ENCODE results near the gene DLD. TPM values are rescaled to one million over a fixed set of nuclear protein-coding genes. Genes with fewer than 3 reads are reported as not detected.

Gene DLD
- total and polyA plus RNA-seq, 3 experiments from 2014 or later, result 53.4 to 121 (median 121) TPM

GRCh38 chr7:107933386-107934013, 42.5 kb downstream of the DLD start:
- Histone ChIP-seq H3K27me3 (ENCODE audit: insufficient read depth, low read length, poor library complexity, severe bottlenecking) (no peaks in the 10 kb centered on the region), H3K36me3 (ENCODE audit: insufficient read depth, low read length) (no peaks in the 10 kb centered on the region), H3K27ac (ENCODE audit: low read depth, low read length) (no peak overlapping the region), H3K4me1 (ENCODE audit: insufficient read depth, low read length) (no peaks in the 10 kb centered on the region), H3K4me3 (ENCODE audit: low read length) (no peak overlapping the region), H3K9me3 (ENCODE audit: low read length) (no peaks in the 10 kb centered on the region)
- ChIA-PET POLR2A (no interaction called here), CTCF (interaction anchor here (1.1 kb wide), 1 partner anchor 8 kb away, joined by 3 read pairs; no protein-coding TSS in a partner anchor)
- Mint-ChIP-seq H3K36me3 (peaks cover 0 to 21% (median 9%) of the 10 kb centered on the region in 3 donors), H3K27ac (peak overlapping the region in 5 of 8 donors; percentile 3 to 47 (median 31)), H3K4me1 (no peaks in the 10 kb centered on the region), H3K27me3 (no peaks in the 10 kb centered on the region), H3K4me3 (no peak overlapping the region), H3K9me3 (no peaks in the 10 kb centered on the region)
- DNase-seq, result no peak

GRCh38 chr7:107934991-107935770, 44.2 kb downstream of the DLD start:
- no peak overlapping the region for H3K4me3 ChIP-seq (ENCODE audit: low read length)
- H3K4me3 Mint-ChIP-seq, result no peak overlapping the region
- H3K27ac Mint-ChIP-seq, result peak overlapping the region in 1 of 8 donors; percentile 80
- no peaks in the 10 kb centered on the region for H3K4me1 Mint-ChIP-seq
- no peaks in the 10 kb centered on the region for H3K4me1 ChIP-seq (ENCODE audit: insufficient read depth, low read length)
- H3K27me3 Mint-ChIP-seq, result no peaks in the 10 kb centered on the region
- no peaks in the 10 kb centered on the region for H3K9me3 ChIP-seq (ENCODE audit: low read length)
- H3K27me3 ChIP-seq (ENCODE audit: insufficient read depth, low read length, poor library complexity, severe bottlenecking), result no peaks in the 10 kb centered on the region
- no peaks in the 10 kb centered on the region for H3K36me3 ChIP-seq (ENCODE audit: insufficient read depth, low read length)
- ChIA-PET POLR2A (no interaction called here), CTCF (no interaction called here)
- peaks cover 0 to 21% (median 4%) of the 10 kb centered on the region in 3 donors for H3K36me3 Mint-ChIP-seq
- DNase-seq, result no peak
- H3K9me3 Mint-ChIP-seq, result no peaks in the 10 kb centered on the region
- no peak overlapping the region for H3K27ac ChIP-seq (ENCODE audit: low read depth, low read length)

- Histone ChIP-seq H3K4me3 (ENCODE audit: low read length) (no peak overlapping the region), H3K36me3 (ENCODE audit: insufficient read depth, low read length) (no peaks in the 10 kb centered on the region), H3K4me1 (ENCODE audit: insufficient read depth, low read length) (no peaks in the 10 kb centered on the region), H3K27ac (ENCODE audit: low read depth, low read length) (no peak overlapping the region), H3K27me3 (ENCODE audit: insufficient read depth, low read length, poor library complexity, severe bottlenecking) (no peaks in the 10 kb centered on the region), H3K9me3 (ENCODE audit: low read length) (no peaks in the 10 kb centered on the region)
- DNase-seq, result no peak
- ChIA-PET CTCF (no interaction called here), POLR2A (no interaction called here)
- H3K27ac Mint-ChIP-seq, result no peak overlapping the region
- H3K36me3 Mint-ChIP-seq, result peaks cover 0 to 24% (median 6%) of the 10 kb centered on the region in 3 donors
- H3K27me3 Mint-ChIP-seq, result no peaks in the 10 kb centered on the region
- H3K9me3 Mint-ChIP-seq, result no peaks in the 10 kb centered on the region
- H3K4me1 Mint-ChIP-seq, result no peaks in the 10 kb centered on the region
- no peak overlapping the region for H3K4me3 Mint-ChIP-seq
Measured at GRCh38 chr7:107936312-107936711, 45.3 kb downstream of the DLD start.

- ChIA-PET CTCF (no interaction called here), POLR2A (no interaction called here)
- no peak for DNase-seq
- Histone ChIP-seq H3K27me3 (ENCODE audit: insufficient read depth, low read length, poor library complexity, severe bottlenecking) (no peaks in the 10 kb centered on the region), H3K36me3 (ENCODE audit: insufficient read depth, low read length) (no peaks in the 10 kb centered on the region), H3K27ac (ENCODE audit: low read depth, low read length) (no peak overlapping the region), H3K4me1 (ENCODE audit: insufficient read depth, low read length) (no peaks in the 10 kb centered on the region), H3K9me3 (ENCODE audit: low read length) (no peaks in the 10 kb centered on the region), H3K4me3 (ENCODE audit: low read length) (no peak overlapping the region)
- Mint-ChIP-seq H3K27ac (no peak overlapping the region), H3K4me1 (no peaks in the 10 kb centered on the region), H3K36me3 (peaks cover 4 to 15% (median 7%) of the 10 kb centered on the region in 3 donors), H3K9me3 (no peaks in the 10 kb centered on the region), H3K27me3 (no peaks in the 10 kb centered on the region), H3K4me3 (no peak overlapping the region)
Measured at GRCh38 chr7:107937531-107937930, 46.5 kb downstream of the DLD start.

- Histone ChIP-seq H3K9me3 (ENCODE audit: low read length) (no peaks in the 10 kb centered on the region), H3K4me3 (ENCODE audit: low read length) (no peak overlapping the region), H3K27ac (ENCODE audit: low read depth, low read length) (no peak overlapping the region), H3K36me3 (ENCODE audit: insufficient read depth, low read length) (no peaks in the 10 kb centered on the region), H3K27me3 (ENCODE audit: insufficient read depth, low read length, poor library complexity, severe bottlenecking) (no peaks in the 10 kb centered on the region), H3K4me1 (ENCODE audit: insufficient read depth, low read length) (no peaks in the 10 kb centered on the region)
- DNase-seq, result no peak
- Mint-ChIP-seq H3K4me1 (no peaks in the 10 kb centered on the region), H3K9me3 (no peaks in the 10 kb centered on the region), H3K27me3 (no peaks in the 10 kb centered on the region), H3K4me3 (no peak overlapping the region), H3K36me3 (peaks cover 4 to 14% (median 8%) of the 10 kb centered on the region in 3 donors), H3K27ac (peak overlapping the region in 3 of 8 donors; percentile 2 to 61 (median 43))
- POLR2A ChIA-PET, result no interaction called here
- CTCF ChIA-PET, result no interaction called here
Measured at GRCh38 chr7:107938456-107939250, 47.7 kb downstream of the DLD start.

- no peak overlapping the region for H3K4me3 ChIP-seq (ENCODE audit: low read length)
- no peak for DNase-seq
- ChIA-PET POLR2A (no interaction called here), CTCF (no interaction called here)
- H3K36me3 ChIP-seq (ENCODE audit: insufficient read depth, low read length), result no peaks in the 10 kb centered on the region
- no peaks in the 10 kb centered on the region for H3K27me3 ChIP-seq (ENCODE audit: insufficient read depth, low read length, poor library complexity, severe bottlenecking)
- H3K4me1 ChIP-seq (ENCODE audit: insufficient read depth, low read length), result no peaks in the 10 kb centered on the region
- no peak overlapping the region for H3K4me3 Mint-ChIP-seq
- H3K27me3 Mint-ChIP-seq, result no peaks in the 10 kb centered on the region
- H3K9me3 Mint-ChIP-seq, result no peaks in the 10 kb centered on the region
- no peaks in the 10 kb centered on the region for H3K9me3 ChIP-seq (ENCODE audit: low read length)
- no peaks in the 10 kb centered on the region for H3K4me1 Mint-ChIP-seq
- H3K27ac ChIP-seq (ENCODE audit: low read depth, low read length), result no peak overlapping the region
- H3K27ac Mint-ChIP-seq, result peak overlapping the region in 2 of 8 donors; percentile 1 to 21
- H3K36me3 Mint-ChIP-seq, result peaks cover 4 to 14% (median 8%) of the 10 kb centered on the region in 3 donors
Measured at GRCh38 chr7:107939573-107940489, 48.8 kb downstream of the DLD start.

- H3K4me1 Mint-ChIP-seq, result no peaks in the 10 kb centered on the region
- peaks cover 4 to 14% (median 8%) of the 10 kb centered on the region in 3 donors for H3K36me3 Mint-ChIP-seq
- CTCF ChIA-PET, result interaction anchor here (0.7 kb wide), 1 partner anchor 169 kb away, joined by 3 read pairs; no protein-coding TSS in a partner anchor
Measured at GRCh38 chr7:107940951-107941350, 50.0 kb downstream of the DLD start.

More at GRCh38 chr7:107940951-107941350, 50.0 kb downstream of the DLD start:
- DNase-seq, result no peak
- Mint-ChIP-seq H3K27ac (no peak overlapping the region), H3K27me3 (no peaks in the 10 kb centered on the region), H3K4me3 (no peak overlapping the region), H3K9me3 (no peaks in the 10 kb centered on the region)
- H3K27me3 ChIP-seq (ENCODE audit: insufficient read depth, low read length, poor library complexity, severe bottlenecking), result no peaks in the 10 kb centered on the region
- H3K4me3 ChIP-seq (ENCODE audit: low read length), result no peak overlapping the region
- no peaks in the 10 kb centered on the region for H3K36me3 ChIP-seq (ENCODE audit: insufficient read depth, low read length)
- POLR2A ChIA-PET, result no interaction called here
- no peaks in the 10 kb centered on the region for H3K9me3 ChIP-seq (ENCODE audit: low read length)
- no peaks in the 10 kb centered on the region for H3K4me1 ChIP-seq (ENCODE audit: insufficient read depth, low read length)
- H3K27ac ChIP-seq (ENCODE audit: low read depth, low read length), result no peak overlapping the region
